ENCODE results near the gene ING2. TPM values are rescaled to one million over a fixed set of nuclear protein-coding genes. Genes with fewer than 3 reads are reported as not detected.

Gene ING2
- total and polyA plus RNA-seq, 3 donors from 2014 or later = 38.0 to 47.3 (median 47.2) TPM

- TF ChIP-seq CTCF (IDR thresholded peaks at IDR 0.05) (no peak), POLR2A (IDR thresholded peaks at IDR 0.05) (no peak)
- no peaks in the 10 kb centered on the region for H3K36me3 ChIP-seq (ENCODE audit: low read depth, missing control alignments)
- no peaks in the 10 kb centered on the region for H3K9me3 ChIP-seq
- intact Hi-C loops (cut with DNase I; ENCODE audit: low total_unique reads) = no loop called here
- 75 to 81% methylated on average over 2 of the region's 2 CpGs for WGBS, 2 donors
- H3K4me1 ChIP-seq = no peaks in the 10 kb centered on the region
- no peaks in the 10 kb centered on the region for H3K27me3 ChIP-seq
- H3K4me3 ChIP-seq = no peak overlapping the region
- DNase-seq = no peak
- H3K27ac ChIP-seq = no peak overlapping the region
Measured at GRCh38 chr4:183517194-183517593, 12.3 kb downstream of the ING2 start.

GRCh38 chr4:183517781-183518180 is 12.9 kb downstream of the ING2 start:
- 73 to 87% methylated on average over 3 of the region's 3 CpGs for WGBS, 2 donors
- no peaks in the 10 kb centered on the region for H3K9me3 ChIP-seq
- H3K4me1 ChIP-seq = no peaks in the 10 kb centered on the region
- no peak overlapping the region for H3K4me3 ChIP-seq
- H3K27ac ChIP-seq = no peak overlapping the region
- H3K27me3 ChIP-seq = no peaks in the 10 kb centered on the region
- no peak for DNase-seq
- intact Hi-C loops (cut with DNase I; ENCODE audit: low total_unique reads) = no loop called here
- no peak for TF ChIP-seq CTCF (IDR thresholded peaks at IDR 0.05)
- TF ChIP-seq POLR2A (IDR thresholded peaks at IDR 0.05) = no peak
- no peaks in the 10 kb centered on the region for H3K36me3 ChIP-seq (ENCODE audit: low read depth, missing control alignments)

- Histone ChIP-seq H3K27me3 (no peaks in the 10 kb centered on the region), H3K36me3 (ENCODE audit: low read depth, missing control alignments) (no peaks in the 10 kb centered on the region), H3K4me3 (no peak overlapping the region), H3K4me1 (no peaks in the 10 kb centered on the region), H3K9me3 (no peaks in the 10 kb centered on the region), H3K27ac (no peak overlapping the region)
- WGBS, 2 donors = 58 to 80% methylated on average over 4 of the region's 4 CpGs
- no peak for DNase-seq
- no peak for TF ChIP-seq CTCF (IDR thresholded peaks at IDR 0.05)
- no peak for TF ChIP-seq POLR2A (IDR thresholded peaks at IDR 0.05)
- intact Hi-C loops (cut with DNase I; ENCODE audit: low total_unique reads) = no loop called here
Measured at GRCh38 chr4:183522821-183523220, 18.0 kb downstream of the ING2 start.

- no peak overlapping the region for H3K4me3 ChIP-seq
- no peaks in the 10 kb centered on the region for H3K4me1 ChIP-seq
- 46 to 75% methylated on average over 2 of the region's 2 CpGs for WGBS, 2 donors
- intact Hi-C loops (cut with DNase I; ENCODE audit: low total_unique reads) = no loop called here
- no peaks in the 10 kb centered on the region for H3K27me3 ChIP-seq
- H3K36me3 ChIP-seq (ENCODE audit: low read depth, missing control alignments) = no peaks in the 10 kb centered on the region
- no peak overlapping the region for H3K27ac ChIP-seq
- no peak for DNase-seq
- H3K9me3 ChIP-seq = no peaks in the 10 kb centered on the region
- TF ChIP-seq POLR2A (IDR thresholded peaks at IDR 0.05) = no peak
- no peak for TF ChIP-seq CTCF (IDR thresholded peaks at IDR 0.05)
Measured at GRCh38 chr4:183527326-183527725, 22.5 kb downstream of the ING2 start.

- H3K4me1 ChIP-seq = no peaks in the 10 kb centered on the region
- TF ChIP-seq CTCF (IDR thresholded peaks at IDR 0.05) (no peak), POLR2A (IDR thresholded peaks at IDR 0.05) (no peak)
- no peak overlapping the region for H3K27ac ChIP-seq
- H3K4me3 ChIP-seq = no peak overlapping the region
- H3K36me3 ChIP-seq (ENCODE audit: low read depth, missing control alignments) = no peaks in the 10 kb centered on the region
- DNase-seq = no peak
- no peaks in the 10 kb centered on the region for H3K9me3 ChIP-seq
- intact Hi-C loops (cut with DNase I; ENCODE audit: low total_unique reads) = no loop called here
- H3K27me3 ChIP-seq = no peaks in the 10 kb centered on the region
- 63 to 67% methylated on average over 4 of the region's 4 CpGs for WGBS, 2 donors
Measured at GRCh38 chr4:183532821-183533220, 28.0 kb downstream of the ING2 start.

Data from testis (tissue), 3 donors.